ENCODE data around the gene MED1.
A peak's percentile ranks its signal among the peaks of the same experiment; 100 is the strongest.
"Not testable (repeated sequence)": the region's sequence is repeated elsewhere in the genome, so short reads cannot be mapped to it uniquely, and the experiment has no call there.

Gene MED1, protein sequence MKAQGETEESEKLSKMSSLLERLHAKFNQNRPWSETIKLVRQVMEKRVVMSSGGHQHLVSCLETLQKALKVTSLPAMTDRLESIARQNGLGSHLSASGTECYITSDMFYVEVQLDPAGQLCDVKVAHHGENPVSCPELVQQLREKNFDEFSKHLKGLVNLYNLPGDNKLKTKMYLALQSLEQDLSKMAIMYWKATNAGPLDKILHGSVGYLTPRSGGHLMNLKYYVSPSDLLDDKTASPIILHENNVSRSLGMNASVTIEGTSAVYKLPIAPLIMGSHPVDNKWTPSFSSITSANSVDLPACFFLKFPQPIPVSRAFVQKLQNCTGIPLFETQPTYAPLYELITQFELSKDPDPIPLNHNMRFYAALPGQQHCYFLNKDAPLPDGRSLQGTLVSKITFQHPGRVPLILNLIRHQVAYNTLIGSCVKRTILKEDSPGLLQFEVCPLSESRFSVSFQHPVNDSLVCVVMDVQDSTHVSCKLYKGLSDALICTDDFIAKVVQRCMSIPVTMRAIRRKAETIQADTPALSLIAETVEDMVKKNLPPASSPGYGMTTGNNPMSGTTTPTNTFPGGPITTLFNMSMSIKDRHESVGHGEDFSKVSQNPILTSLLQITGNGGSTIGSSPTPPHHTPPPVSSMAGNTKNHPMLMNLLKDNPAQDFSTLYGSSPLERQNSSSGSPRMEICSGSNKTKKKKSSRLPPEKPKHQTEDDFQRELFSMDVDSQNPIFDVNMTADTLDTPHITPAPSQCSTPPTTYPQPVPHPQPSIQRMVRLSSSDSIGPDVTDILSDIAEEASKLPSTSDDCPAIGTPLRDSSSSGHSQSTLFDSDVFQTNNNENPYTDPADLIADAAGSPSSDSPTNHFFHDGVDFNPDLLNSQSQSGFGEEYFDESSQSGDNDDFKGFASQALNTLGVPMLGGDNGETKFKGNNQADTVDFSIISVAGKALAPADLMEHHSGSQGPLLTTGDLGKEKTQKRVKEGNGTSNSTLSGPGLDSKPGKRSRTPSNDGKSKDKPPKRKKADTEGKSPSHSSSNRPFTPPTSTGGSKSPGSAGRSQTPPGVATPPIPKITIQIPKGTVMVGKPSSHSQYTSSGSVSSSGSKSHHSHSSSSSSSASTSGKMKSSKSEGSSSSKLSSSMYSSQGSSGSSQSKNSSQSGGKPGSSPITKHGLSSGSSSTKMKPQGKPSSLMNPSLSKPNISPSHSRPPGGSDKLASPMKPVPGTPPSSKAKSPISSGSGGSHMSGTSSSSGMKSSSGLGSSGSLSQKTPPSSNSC (N-terminal part only)

DNA sequence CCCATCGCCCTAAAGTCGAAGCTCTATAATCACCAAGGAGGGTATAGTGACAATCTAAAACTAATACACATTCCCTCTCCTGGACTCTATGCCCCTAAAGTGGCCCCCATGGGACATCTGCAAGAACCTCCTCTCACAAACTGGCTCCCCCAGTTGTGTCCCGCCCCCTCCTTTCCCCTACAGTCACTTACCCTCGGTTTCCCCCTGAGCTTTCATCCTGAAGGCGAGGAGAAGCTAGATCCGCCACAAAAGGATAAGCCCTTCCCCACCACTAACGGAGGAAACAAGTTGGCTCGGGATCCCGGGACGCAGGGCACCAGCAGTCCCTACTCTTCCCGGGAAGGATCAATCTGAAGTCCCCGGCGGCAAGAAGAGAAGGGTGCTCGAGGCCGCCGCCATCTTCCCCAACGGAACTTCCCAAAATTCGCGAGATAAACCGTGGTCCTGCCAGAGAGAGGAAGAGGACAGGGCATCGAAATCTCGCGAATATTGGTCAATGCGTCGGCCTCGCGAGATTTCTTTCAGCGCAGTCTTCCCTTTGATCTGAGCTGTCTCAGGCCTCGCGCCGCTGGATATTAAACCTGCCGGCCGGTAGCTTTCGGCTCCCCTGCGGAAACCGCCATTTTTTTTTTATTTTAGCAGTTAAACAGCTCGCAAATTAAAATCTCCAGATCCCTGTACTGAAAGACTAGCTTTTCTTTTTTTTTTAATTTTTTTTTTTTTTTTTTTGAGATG, at the start of gene MED1:
Gene MED1 (minus strand): TSS at position 417 of the 735 bp plus-strand sequence. CDS start 201 bp downstream, at position 216.
- DNase-seq: peak; percentile 96 to 98

DNA sequence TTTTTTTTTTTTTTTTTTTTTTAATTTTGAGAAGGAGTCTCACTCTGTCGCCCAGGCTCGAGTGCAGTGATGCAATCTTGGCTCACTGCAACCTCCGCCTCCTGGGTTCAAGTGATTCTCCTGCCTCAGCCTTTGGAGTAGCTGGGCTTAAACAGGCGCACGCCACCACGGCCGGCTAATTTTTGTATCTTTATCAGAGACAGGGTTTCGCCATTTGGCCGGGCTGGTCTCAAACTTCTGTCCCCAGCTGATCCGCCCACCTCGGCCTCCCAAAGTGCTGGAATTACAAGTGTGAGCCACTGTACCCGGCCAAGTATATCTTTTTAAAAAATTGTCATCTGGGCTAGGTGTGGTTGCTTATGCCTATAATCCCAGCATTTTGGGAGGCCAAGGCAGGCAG, 45.9 kb upstream of the MED1 start:
- DNase-seq: not testable (repeated sequence)

DNA sequence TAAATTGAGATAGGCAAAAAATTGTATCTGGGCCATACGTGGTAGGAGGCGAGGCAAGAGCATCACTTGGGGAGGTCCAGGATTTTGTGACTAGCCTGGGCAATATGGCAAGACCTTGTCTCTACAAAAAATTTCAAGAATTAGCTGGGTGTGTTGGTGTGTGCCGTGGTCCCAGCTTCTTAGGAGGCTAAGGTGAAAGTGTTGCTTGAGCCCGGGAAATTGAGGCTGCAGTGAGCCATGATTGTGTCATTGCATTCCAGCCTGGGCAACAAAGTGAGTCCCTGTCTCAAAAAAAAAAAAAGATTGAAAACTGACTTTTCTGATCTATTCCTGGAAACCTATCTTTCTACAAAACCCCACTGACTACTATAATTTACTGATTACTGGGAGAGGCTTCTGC, 36.9 kb upstream of the MED1 start:
- DNase-seq: no peak

DNA sequence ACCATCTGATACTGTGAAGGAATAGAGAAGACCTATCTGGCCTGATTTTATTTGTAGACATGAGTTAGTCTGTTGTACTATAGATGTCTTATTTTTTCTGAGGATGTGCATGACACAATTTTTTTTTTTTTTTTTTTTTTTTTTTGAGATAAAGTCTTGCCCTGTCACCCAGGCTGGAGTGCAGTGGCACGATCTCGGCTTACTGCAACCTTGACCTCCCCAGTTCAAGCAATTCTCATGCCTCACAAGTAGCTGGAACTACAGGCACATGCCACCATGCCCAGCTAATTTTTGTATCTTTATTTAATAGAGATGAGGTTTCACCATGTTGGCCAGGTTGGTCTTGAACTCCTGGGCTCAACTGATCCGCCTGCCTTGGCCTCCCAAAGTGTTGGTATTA, 36.4 kb upstream of the MED1 start:
- not testable (repeated sequence) for DNase-seq

DNA sequence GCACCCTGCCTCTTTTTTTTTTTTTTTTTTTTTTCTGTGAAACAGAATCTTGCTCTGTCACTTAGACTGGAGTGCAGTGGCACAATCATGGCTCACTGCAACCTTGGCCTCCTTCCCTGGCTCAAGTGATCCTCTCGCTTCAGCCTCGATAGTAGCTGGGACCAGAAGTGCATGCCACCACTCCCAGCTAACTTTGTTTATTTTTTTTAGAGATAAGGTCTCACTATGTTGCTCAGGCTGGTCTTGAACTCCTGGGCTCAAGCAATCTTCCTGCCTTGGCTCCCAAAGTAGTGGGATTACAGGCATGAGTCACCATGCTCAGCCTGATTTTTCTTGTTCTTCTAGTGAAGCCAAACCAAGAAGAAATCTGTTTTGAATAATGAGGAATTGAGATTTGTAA, 35.2 kb upstream of the MED1 start:
- DNase-seq: no peak

DNA sequence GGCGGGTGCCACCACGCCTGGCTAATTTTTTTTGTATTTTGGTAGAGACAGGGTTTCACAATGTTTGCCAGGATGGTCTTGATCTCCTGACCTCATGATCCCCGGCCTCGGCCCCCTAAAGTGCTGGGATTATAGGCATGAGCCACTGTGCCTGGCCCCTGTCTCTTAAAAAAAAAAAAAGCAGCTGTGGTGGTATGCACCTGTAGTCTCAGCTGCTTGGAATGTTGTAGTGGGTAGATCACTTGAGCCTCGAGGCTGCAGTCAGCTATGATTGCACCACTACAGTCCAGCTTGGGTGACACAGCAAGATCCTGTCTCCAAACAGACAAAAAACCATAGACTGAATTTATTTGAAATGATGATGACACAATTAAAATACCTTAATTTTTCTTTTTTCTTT, 34.5 kb upstream of the MED1 start:
- peak; percentile 57 to 88 for DNase-seq

DNA sequence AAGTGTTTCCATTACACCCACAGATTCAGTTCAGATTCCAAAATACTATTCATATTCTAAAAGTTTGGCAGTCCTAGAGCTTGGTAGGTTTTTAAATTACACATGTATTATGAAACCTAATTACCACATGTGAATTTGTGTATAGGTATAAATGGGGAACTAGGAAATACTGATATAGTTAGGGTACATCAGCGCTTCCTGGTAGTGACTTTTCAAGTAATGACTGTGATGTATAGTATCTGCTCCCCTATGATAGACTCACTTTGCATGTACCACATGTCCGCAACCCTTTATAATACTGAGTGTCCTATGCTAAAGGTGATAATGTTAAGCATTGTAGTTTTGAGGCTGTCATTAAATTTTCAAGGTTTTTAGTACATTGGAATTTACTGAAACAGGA, 33.1 kb upstream of the MED1 start:
- DNase-seq: no peak

DNA sequence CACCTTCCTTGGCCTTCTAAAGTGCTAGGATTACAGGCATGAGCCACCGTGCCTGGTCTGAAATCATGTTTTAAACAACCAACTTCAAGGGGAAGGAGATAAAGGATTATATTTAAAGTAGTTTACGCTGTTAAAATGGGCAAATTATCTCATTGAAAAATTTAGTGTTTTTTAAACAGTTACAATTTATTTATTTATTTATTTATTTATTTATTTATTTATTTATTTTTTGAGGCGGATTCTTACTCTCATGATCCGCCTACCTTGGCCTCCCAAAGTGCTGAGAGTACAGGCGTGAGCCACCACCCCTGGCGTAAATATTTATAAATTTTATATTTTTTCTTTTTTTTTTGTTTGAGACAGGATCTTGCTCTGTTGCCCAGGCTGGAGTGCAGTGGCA, 32.4 kb upstream of the MED1 start:
- DNase-seq: no peak

DNA sequence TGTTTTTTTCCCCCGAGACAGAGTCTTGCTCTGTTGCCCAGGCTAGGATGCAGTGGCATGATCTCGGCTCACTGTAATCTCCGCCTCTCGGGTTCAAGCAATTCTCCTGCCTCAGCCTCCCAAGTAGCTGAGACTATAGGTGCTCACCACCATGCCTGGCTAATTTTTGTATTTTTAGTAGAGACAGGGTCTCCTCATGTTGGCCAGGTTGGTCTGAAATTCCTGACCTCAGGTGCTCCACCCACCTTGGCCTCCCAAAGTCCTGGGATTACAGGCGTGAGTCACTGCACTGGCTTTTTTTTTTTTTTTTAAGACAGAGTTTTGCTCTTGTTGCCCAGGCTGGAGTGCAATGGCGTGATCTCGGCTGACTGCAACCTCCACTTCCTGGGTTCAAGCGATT, 28.6 kb upstream of the MED1 start:
- DNase-seq: not testable (repeated sequence)

DNA sequence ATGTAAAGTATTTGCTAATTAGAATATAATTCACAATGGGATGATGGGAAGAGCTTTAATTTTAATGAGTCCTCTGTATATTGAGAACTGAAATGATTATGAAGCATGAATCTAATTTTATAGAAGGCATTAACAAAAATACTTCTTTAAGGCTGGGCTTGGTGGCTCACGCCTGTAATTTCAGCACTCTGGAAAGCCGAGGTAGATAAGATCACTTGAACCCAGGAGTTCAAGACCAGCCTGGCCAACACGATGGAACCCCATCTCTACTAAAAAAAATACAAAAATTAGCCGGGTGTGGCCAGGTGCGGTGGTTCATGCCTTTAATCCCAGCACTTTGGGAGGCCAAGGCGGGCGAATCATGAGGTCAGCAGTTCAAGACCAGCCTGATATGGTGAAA, 22.2 kb upstream of the MED1 start:
- no peak for DNase-seq

DNA sequence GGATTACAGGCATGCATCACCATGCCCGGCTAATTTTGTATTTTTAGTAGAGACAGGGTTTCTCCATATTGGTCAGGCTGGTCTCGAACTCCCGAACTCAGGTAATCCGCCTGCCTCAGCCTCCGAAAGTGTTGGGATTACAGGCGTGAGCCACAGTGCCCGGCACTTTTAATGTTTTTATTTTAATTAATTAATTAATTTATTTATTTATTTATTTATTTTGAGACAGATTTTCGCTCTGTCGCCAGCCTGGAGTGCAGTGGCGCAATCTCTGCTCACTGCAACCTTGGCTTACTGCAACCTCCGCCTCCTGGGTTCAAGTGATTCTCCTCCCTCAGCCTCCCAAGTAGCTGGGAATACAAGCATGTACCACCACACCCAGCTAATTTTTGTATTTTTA, 17.5 kb upstream of the MED1 start:
- DNase-seq: not testable (repeated sequence)

DNA sequence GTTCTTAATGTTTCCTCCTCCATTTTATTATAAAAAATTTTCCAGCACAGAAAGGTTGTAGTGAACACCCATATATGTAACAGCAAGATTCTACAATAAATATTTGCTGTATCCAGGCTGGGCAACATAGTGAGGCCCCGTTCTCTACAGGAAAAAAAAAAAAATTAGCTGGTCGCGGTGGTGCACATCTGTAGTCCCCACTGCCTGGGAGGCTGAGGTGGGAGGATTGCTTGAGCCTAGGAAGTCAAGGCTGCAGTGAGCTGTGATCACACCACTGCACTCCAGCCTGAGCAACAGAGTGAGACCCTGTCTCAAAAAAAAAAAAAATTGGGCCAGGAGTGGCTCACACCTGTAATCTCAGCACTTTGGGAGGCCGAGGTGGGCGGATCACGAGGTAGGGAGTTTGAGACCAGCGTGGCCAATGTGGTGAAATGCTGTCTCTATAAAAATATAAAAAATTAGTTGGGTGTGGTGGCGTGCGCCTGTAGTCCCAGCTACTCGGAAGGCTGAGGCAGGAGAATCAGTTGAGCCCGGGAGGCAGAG, 13.6 kb upstream of the MED1 start:
- DNase-seq: not testable (repeated sequence)

DNA sequence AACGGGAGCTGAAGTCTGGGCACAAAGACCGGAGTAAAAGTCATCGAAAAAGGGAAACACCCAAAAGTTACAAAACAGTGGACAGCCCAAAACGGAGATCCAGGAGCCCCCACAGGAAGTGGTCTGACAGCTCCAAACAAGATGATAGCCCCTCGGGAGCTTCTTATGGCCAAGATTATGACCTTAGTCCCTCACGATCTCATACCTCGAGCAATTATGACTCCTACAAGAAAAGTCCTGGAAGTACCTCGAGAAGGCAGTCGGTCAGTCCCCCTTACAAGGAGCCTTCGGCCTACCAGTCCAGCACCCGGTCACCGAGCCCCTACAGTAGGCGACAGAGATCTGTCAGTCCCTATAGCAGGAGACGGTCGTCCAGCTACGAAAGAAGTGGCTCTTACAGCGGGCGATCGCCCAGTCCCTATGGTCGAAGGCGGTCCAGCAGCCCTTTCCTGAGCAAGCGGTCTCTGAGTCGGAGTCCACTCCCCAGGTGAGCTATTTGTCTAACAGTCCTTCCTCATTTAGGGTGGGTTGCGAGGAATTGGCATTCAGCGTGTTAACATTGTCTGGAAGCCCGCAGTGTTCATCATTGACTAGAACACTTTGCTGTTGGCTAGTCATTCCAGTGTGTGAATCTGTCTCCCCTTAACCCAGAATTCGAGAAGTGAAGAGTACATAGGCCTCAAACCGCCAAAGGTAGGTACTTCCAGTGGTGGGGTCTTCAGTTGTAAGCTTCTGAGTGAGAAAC, 11.7 kb upstream of the MED1 start:
- no peak for DNase-seq

DNA sequence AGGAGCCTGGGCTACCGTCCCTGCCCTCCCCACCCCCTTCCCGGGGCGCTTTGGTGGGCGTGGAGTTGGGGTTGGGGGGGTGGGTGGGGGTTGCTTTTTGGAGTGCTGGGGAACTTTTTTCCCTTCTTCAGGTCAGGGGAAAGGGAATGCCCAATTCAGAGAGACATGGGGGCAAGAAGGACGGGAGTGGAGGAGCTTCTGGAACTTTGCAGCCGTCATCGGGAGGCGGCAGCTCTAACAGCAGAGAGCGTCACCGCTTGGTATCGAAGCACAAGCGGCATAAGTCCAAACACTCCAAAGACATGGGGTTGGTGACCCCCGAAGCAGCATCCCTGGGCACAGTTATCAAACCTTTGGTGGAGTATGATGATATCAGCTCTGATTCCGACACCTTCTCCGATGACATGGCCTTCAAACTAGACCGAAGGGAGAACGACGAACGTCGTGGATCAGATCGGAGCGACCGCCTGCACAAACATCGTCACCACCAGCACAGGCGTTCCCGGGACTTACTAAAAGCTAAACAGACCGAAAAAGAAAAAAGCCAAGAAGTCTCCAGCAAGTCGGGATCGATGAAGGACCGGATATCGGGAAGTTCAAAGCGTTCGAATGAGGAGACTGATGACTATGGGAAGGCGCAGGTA, 11.0 kb upstream of the MED1 start:
- DNase-seq: peak in 1 of 2 experiments; percentile 67

DNA sequence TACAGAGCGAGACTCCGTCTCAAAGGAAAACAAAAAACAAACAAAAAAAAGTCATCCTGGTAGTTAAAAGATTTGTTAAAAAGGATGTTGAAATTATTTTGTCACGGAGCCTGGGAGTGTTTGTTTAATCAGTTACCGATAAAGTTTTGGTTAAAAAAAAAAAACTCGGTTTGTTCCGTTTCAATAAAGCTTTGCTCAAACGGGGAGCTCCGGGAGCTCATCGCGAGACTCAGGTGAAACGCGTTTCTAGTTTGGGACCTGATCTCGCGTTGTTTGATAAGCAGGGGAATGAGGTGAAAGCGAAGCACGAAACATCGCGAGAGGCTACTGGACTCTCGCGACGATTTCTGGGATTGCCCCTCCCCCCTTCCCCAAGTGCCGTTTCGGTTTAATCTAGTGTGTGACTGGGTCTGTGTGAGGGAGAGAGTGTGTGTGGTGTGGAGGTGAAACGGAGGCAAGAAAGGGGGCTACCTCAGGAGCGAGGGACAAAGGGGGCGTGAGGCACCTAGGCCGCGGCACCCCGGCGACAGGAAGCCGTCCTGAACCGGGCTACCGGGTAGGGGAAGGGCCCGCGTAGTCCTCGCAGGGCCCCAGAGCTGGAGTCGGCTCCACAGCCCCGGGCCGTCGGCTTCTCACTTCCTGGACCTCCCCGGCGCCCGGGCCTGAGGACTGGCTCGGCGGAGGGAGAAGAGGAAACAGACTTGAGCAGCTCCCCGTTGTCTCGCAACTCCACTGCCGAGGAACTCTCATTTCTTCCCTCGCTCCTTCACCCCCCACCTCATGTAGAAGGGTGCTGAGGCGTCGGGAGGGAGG, 10.3 kb upstream of the MED1 start, which contains the start of gene CDK12:
Gene CDK12 (plus strand): TSS at position 374 of the 813 bp plus-strand sequence. CDS start 586 bp downstream, outside the sequence.
- DNase-seq: peak; percentile 98 to 99

DNA sequence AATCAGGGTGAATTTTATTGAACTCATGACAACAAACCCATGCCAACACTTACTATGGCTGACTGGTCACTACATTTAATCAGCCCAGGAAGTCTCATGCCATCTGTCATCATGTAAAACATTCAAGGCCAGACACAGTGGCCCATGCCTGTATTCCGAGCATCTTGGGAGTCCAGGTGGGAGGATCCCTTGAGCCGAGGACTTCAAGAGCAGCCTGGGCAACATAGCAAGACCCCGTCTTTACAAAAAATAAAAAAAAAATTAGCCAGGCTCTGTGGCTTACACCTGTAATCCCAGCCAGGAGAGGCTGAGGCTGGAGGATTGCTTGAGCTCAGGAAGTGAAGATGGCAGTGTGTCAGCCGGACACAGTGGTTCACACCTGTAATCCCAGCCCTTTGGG, 4.9 kb upstream of the MED1 start:
- DNase-seq: no peak

DNA sequence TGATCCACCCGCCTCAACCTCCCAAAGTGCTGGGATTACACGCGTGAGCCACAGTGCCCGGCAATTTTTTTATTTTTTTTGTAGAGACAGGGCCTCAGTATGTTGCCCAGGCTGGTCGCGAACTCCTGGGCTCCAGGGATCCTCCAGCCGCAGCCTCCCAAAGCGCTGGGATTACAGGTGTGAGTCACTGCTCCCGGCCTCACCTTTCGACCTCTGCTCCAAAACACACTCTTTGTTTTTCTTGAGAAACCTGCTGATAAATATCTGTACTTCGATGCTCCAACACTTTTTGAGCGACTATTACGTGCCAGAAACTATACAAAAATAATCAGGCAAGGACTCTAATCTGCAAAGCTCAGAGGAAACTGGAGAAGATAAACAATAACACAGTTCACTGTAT, 1.0 kb downstream of the MED1 start:
- DNase-seq: no peak

DNA sequence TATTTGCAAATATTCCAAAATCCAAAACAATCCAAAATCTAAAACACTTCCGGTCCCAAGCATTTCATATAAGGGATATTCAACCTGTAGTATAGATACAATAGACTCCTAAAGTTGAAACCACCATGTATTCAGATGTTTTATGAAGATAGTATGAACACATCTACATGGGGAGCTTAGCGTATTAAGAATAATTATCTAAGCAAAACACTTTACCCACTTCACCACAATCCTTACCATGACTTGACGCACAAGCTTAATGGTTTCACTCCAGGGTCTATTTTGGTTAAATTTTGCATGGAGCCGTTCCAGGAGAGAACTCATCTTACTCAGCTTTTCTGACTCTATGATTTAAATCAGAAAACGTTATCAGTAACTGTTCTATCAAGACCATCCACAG, 3.5 kb downstream of the MED1 start:
- DNase-seq: no peak

DNA sequence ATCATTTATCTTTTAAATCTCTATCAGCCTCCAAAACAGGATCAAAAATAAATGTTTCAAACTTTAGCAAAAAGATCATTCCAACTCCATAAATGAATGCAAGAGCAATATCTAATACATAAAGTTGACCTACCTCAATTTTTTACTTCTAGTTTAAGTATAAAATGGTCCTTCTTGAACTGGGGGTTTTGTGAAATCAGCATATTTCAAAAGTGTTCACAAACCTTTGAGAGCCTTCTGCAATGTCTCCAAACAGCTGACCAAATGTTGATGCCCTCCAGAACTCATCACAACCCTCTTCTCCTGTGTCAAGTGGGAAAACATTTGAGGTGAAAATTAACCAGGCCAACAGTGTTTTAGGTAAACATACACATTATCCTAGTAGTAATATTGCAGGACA, 7.7 kb downstream of the MED1 start:
- DNase-seq: no peak

DNA sequence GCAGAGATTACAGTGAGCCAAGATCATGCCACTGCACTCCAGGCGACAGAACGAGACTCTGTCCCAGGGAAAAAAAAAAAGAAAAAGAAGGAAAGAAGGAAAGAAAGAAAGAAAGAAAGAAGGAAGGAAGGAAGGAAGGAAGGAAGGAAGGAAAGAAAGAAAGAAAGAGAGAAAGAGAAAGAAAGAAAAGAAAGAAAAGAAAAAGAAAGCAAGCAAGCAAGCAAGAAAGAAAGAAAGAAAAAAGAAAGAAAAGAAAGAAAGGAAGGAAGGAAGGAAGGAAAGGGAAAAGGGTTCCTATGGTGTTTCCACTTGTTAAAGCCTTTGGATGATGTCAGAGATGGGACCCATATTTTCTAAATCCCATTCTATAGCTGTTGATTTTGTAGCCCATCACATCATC, 11.2 kb downstream of the MED1 start:
- not testable (repeated sequence) for DNase-seq
